Measurements from ENCODE around the gene HMGN4. TPM values are rescaled to one million over a fixed set of nuclear protein-coding genes. Genes with fewer than 3 reads are reported as not detected.

Gene HMGN4
- total and polyA plus RNA-seq, 5 donors = 20.1 to 42.9 (median 35.4) TPM

GRCh38 chr6:26568601-26569432 is 30.7 kb downstream of the HMGN4 start:
- intact Hi-C loops (cut with DNase I) = no loop called here
- DNase-seq = peak; percentile 81 to 96 (median 93)
- Histone ChIP-seq H3K27ac (ENCODE audit: low read length) (no peak overlapping the region), H3K9me3 (ENCODE audit: control insufficient read depth, low read length) (no peaks in the 10 kb centered on the region), H3K4me3 (ENCODE audit: low read length) (peak overlapping the region; percentile 91), H3K4me1 (ENCODE audit: control insufficient read depth, insufficient read depth, low read length) (no peaks in the 10 kb centered on the region), H3K27me3 (ENCODE audit: control insufficient read depth, insufficient read depth) (no peaks in the 10 kb centered on the region)
- WGBS = 3% methylated on average over 34 of the region's 34 CpGs
- ATAC-seq = peak; percentile 83 to 89

DNA sequence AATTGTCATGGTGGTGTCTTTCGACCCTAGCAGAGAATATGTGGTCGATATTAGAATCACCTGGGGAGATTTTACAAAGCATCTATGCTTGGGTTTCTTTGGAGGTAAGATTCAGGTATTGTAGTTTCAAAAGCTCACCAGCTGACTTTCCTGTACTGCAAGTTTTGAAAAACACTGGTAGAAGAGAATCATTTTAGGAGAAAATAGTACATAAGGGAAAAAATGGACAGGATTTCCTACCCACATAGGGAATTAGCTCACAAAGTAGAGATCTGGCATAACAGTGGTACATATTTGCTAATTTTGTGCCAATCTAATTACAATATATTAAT is 31.2 kb downstream of the HMGN4 start:
- ATAC-seq (no peak), DNase-seq (no peak)
- Histone ChIP-seq H3K27me3 (ENCODE audit: control insufficient read depth, insufficient read depth) (no peaks in the 10 kb centered on the region), H3K27ac (ENCODE audit: low read length) (no peak overlapping the region), H3K4me1 (ENCODE audit: control insufficient read depth, insufficient read depth, low read length) (no peaks in the 10 kb centered on the region), H3K4me3 (ENCODE audit: low read length) (peak overlapping the region; percentile 17), H3K9me3 (ENCODE audit: control insufficient read depth, low read length) (no peaks in the 10 kb centered on the region)
- intact Hi-C loops (cut with DNase I) = no loop called here
- WGBS = 20% methylated on average over 2 of the region's 2 CpGs

GRCh38 chr6:26570027-26570809 is 32.1 kb downstream of the HMGN4 start:
- H3K27ac ChIP-seq (ENCODE audit: low read length) = no peak overlapping the region
- intact Hi-C loops (cut with DNase I) = loop anchor here in 1 of 4 donors (5.0 kb wide), 1 partner anchor 228 kb away; no protein-coding TSS in a partner anchor
- WGBS = 82% methylated on average over 21 of the region's 21 CpGs

GRCh38 chr6:26571592-26572296 is 33.6 kb downstream of the HMGN4 start:
- no peaks in the 10 kb centered on the region for H3K4me1 ChIP-seq (ENCODE audit: control insufficient read depth, insufficient read depth, low read length)
- peak; percentile 80 for ATAC-seq
- H3K9me3 ChIP-seq (ENCODE audit: control insufficient read depth, low read length) = no peaks in the 10 kb centered on the region
- peak overlapping the region; percentile 68 for H3K4me3 ChIP-seq (ENCODE audit: low read length)
- H3K27me3 ChIP-seq (ENCODE audit: control insufficient read depth, insufficient read depth) = no peaks in the 10 kb centered on the region
- peak overlapping the region; percentile 56 for H3K27ac ChIP-seq (ENCODE audit: low read length)
- DNase-seq = peak; percentile 50 to 76 (median 60)
- intact Hi-C loops (cut with DNase I) = loop anchor here in 1 of 4 donors (5.0 kb wide), 1 partner anchor 229 kb away; no protein-coding TSS in a partner anchor
- WGBS = 5% methylated on average over 24 of the region's 24 CpGs

More at GRCh38 chr6:26570027-26570809, 32.1 kb downstream of the HMGN4 start:
- no peak overlapping the region for H3K4me3 ChIP-seq (ENCODE audit: low read length)
- ATAC-seq (no peak), DNase-seq (no peak)
- no peaks in the 10 kb centered on the region for H3K27me3 ChIP-seq (ENCODE audit: control insufficient read depth, insufficient read depth)
- no peaks in the 10 kb centered on the region for H3K9me3 ChIP-seq (ENCODE audit: control insufficient read depth, low read length)
- H3K4me1 ChIP-seq (ENCODE audit: control insufficient read depth, insufficient read depth, low read length) = no peaks in the 10 kb centered on the region

GRCh38 chr6:26575494-26575939 is 37.4 kb downstream of the HMGN4 start:
- ATAC-seq (no peak), DNase-seq (no peak)
- no peaks in the 10 kb centered on the region for H3K4me1 ChIP-seq (ENCODE audit: control insufficient read depth, insufficient read depth, low read length)
- H3K27ac ChIP-seq (ENCODE audit: low read length) = no peak overlapping the region
- no peaks in the 10 kb centered on the region for H3K27me3 ChIP-seq (ENCODE audit: control insufficient read depth, insufficient read depth)
- 50% methylated on average over 10 of the region's 10 CpGs for whole genome bisulfite sequencing
- H3K9me3 ChIP-seq (ENCODE audit: control insufficient read depth, low read length) = no peaks in the 10 kb centered on the region
- H3K4me3 ChIP-seq (ENCODE audit: low read length) = no peak overlapping the region
- intact Hi-C loops (cut with DNase I) = no loop called here

GRCh38 chr6:26576407-26576843 is 38.3 kb downstream of the HMGN4 start:
- Histone ChIP-seq H3K27me3 (ENCODE audit: control insufficient read depth, insufficient read depth) (no peaks in the 10 kb centered on the region), H3K4me1 (ENCODE audit: control insufficient read depth, insufficient read depth, low read length) (no peaks in the 10 kb centered on the region), H3K4me3 (ENCODE audit: low read length) (peak overlapping the region; percentile 53), H3K9me3 (ENCODE audit: control insufficient read depth, low read length) (no peaks in the 10 kb centered on the region), H3K27ac (ENCODE audit: low read length) (no peak overlapping the region)
- WGBS = 42% methylated on average over 7 of the region's 7 CpGs
- ATAC-seq (no peak), DNase-seq (no peak)
- intact Hi-C loops (cut with DNase I) = no loop called here

GRCh38 chr6:26576929-26577719 is 39.0 kb downstream of the HMGN4 start:
- DNase-seq = peak; percentile 40 to 68 (median 56)
- WGBS = 4% methylated on average over 31 of the region's 31 CpGs
- Histone ChIP-seq H3K4me1 (ENCODE audit: control insufficient read depth, insufficient read depth, low read length) (no peaks in the 10 kb centered on the region), H3K27me3 (ENCODE audit: control insufficient read depth, insufficient read depth) (no peaks in the 10 kb centered on the region), H3K4me3 (ENCODE audit: low read length) (peak overlapping the region; percentile 53), H3K27ac (ENCODE audit: low read length) (no peak overlapping the region), H3K9me3 (ENCODE audit: control insufficient read depth, low read length) (no peaks in the 10 kb centered on the region)
- peak in 1 of 2 donors; percentile 49 for ATAC-seq
- intact Hi-C loops (cut with DNase I) = no loop called here

- no peaks in the 10 kb centered on the region for H3K4me1 ChIP-seq (ENCODE audit: control insufficient read depth, insufficient read depth, low read length)
- no peak overlapping the region for H3K27ac ChIP-seq (ENCODE audit: low read length)
- ATAC-seq (no peak), DNase-seq (no peak)
- peak overlapping the region; percentile 53 for H3K4me3 ChIP-seq (ENCODE audit: low read length)
- H3K9me3 ChIP-seq (ENCODE audit: control insufficient read depth, low read length) = no peaks in the 10 kb centered on the region
- no peaks in the 10 kb centered on the region for H3K27me3 ChIP-seq (ENCODE audit: control insufficient read depth, insufficient read depth)
- 12% methylated on average over 17 of the region's 17 CpGs for WGBS
- intact Hi-C loops (cut with DNase I) = no loop called here
These were observed 39.5 kb downstream of the HMGN4 start for GRCh38 chr6:26577720-26578072.

- Histone ChIP-seq H3K4me3 (ENCODE audit: low read length) (no peak overlapping the region), H3K9me3 (ENCODE audit: control insufficient read depth, low read length) (no peaks in the 10 kb centered on the region), H3K27me3 (ENCODE audit: control insufficient read depth, insufficient read depth) (no peaks in the 10 kb centered on the region), H3K27ac (ENCODE audit: low read length) (no peak overlapping the region), H3K4me1 (ENCODE audit: control insufficient read depth, insufficient read depth, low read length) (no peaks in the 10 kb centered on the region)
- WGBS = 85% methylated on average over 6 of the region's 6 CpGs
- intact Hi-C loops (cut with DNase I) = no loop called here
- DNase-seq (no peak), ATAC-seq (no peak)
These were observed 40.1 kb downstream of the HMGN4 start for GRCh38 chr6:26578279-26578678.

DNA sequence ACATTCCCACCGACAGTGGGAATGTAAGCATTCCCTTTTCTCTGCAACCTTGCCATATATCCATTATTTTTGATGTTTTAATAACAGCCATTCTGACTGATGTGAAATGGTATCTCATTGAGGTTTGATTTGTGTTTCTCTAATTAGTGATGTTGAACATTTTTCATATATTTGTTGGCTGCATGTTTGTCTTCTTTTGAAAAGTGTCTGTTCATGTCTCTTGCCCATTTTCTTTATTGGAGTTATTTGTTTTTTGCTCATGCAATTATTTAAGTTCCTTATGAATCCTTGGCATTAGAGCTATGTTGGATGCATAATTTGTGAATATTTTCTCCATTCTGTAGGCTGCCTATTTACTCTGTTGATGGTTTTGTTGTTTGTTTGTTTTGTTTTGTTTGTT is 40.6 kb downstream of the HMGN4 start:
- ATAC-seq (no peak), DNase-seq (no peak)
- intact Hi-C loops (cut with DNase I) = no loop called here
- Histone ChIP-seq H3K4me3 (ENCODE audit: low read length) (no peak overlapping the region), H3K9me3 (ENCODE audit: control insufficient read depth, low read length) (no peaks in the 10 kb centered on the region), H3K27ac (ENCODE audit: low read length) (no peak overlapping the region), H3K4me1 (ENCODE audit: control insufficient read depth, insufficient read depth, low read length) (no peaks in the 10 kb centered on the region), H3K27me3 (ENCODE audit: control insufficient read depth, insufficient read depth) (no peaks in the 10 kb centered on the region)
- 96% methylated on average over 1 of the region's 1 CpG for WGBS

Measured in right cardiac atrium (tissue), 5 donors.